ENCODE data around the gene MYO1F.
"Not testable (repeated sequence)": the region's sequence is repeated elsewhere in the genome, so short reads cannot be mapped to it uniquely, and the experiment has no call there.

MYO1F gene

DNA sequence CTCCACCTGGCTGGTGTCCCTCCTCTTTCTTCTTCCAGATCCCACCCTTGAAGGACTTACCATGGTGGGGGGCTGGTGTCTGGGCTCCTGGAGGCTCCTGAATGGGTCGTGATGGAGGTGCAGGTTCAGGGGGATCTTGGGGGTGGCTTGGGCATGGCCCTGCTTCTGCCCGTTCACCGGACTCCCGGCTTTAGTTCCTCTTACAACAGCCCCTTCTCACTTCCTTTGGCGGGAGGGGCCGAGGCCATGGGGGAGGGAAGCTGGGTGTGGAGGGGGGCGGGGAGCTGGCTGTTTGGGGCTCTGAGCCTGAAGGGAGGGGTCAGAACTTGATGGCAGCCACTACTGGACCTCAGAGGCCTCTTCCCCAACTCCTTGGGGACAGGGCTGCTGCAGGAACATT is at the start of gene MYO1F:
TSS of gene MYO1F (minus strand) at position 196 of the 400 bp plus-strand sequence. CDS start at position 63, 133 bp downstream.
- DNase-seq, result no peak

DNA sequence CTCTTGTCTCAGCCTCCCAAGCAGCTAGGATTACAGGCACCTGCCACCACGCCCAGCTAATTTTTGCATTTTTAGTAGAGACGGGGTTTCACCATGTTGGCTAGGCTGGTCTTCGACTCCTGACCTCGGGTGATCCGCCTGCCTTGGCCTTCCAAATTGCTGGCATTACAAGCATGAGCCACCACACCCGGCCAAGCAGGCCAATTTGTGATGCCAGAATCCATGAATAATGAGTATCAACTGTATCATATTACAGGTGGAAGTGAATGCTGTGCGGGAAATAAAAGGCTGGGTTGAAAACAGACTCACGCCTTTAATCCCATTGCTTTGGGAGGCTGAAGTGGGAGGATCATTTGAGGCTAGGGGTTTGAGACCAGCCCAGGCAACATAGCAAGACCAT is 49.6 kb upstream of the MYO1F start:
- no peak for DNase-seq

DNA sequence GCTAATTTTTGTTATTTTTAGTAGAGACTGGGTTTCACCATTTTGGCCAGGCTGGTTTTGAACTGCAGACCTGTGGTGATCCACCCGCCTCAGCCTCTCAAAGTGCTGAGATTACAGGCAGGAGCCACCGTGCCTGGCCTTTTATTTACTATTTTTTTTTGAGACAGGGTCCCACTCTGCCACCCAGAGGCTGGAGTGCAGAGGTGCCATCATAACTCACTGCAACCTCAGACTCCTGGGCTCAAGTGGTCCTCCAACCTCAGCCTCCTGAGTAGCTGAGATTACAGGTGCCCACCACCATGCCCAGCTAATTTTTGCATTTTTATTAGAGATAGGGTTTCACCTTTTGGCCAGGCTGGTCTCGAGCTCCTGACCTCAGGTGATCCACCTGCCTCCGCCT is 45.6 kb upstream of the MYO1F start:
- DNase-seq, result not testable (repeated sequence)

DNA sequence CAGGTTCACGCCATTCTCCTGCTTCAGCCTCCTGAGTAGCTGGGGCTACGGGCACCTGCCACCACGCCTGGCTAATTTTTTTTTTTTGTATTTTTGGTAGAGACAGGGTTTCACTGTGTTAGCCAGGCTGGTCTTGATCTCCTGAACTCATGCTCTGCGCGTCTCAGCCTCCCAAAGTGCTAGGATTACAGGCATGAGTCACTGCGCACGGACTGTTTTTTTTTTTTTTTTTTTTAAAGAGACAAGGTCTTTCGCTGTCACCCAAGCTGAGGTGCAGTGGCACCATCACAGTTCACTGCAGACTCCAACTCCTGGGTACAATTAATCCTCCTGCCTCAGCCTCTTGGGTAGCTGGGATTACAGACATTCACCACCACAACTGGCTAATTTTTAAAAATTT is 41.5 kb upstream of the MYO1F start:
- DNase-seq, result no peak

DNA sequence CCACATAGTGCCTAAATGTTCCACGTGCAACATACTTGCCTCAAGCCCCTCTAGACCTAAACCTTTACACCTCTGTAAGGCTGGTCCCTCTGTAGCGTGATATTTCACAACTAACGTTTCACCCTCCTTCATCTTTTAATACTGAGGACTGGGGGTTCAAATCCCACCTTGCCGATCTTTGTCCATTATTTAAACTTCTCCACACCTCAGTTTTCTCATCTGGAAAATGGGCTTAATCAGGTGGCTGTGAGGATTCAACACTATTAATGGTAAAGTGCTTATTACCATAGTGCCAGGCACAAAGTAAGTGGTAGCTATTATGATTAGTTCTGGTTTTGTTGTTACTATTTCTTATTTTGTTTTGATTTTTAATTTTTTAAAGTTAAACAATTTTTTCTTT is 40.7 kb upstream of the MYO1F start:
- no peak for DNase-seq

DNA sequence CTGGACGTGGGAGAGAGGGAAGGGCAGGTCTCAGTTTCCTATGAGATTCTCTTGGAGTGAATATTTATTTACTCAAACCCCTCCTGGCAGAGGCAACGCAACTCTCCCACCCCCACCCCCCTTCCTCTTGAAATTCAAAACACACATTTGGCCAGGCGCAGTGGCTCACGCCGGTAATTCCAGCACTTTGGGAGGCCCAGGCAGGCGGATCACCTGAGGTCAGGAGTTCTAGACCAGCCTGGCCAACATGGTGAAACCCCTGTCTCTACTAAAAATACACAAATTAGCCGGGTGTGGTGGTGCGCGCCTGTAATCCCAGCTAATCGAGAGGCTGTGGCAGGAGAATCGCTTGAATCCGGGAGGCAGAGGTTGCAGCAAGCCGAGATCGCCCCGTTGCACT is 40.1 kb upstream of the MYO1F start:
- DNase-seq, result not testable (repeated sequence)

DNA sequence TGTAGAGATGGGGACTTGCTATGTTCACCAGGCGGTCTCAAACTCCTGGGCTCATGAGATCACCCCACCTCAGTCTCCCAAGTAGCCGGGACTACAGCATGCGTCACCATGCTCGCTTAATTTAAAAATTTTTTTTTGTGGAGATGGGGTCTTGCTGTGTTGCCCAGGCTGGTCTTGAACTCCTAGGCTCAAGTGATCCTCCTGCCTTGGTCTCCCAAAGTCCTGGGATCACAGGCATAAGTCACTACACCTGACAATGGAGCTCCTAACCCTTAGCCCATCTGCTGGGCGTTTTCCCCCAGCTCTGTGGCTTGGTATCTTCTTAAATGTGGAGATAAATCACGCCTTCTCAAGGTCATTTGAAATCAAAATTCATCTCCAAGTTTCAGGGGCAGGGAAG is 39.6 kb upstream of the MYO1F start:
- no peak for DNase-seq

DNA sequence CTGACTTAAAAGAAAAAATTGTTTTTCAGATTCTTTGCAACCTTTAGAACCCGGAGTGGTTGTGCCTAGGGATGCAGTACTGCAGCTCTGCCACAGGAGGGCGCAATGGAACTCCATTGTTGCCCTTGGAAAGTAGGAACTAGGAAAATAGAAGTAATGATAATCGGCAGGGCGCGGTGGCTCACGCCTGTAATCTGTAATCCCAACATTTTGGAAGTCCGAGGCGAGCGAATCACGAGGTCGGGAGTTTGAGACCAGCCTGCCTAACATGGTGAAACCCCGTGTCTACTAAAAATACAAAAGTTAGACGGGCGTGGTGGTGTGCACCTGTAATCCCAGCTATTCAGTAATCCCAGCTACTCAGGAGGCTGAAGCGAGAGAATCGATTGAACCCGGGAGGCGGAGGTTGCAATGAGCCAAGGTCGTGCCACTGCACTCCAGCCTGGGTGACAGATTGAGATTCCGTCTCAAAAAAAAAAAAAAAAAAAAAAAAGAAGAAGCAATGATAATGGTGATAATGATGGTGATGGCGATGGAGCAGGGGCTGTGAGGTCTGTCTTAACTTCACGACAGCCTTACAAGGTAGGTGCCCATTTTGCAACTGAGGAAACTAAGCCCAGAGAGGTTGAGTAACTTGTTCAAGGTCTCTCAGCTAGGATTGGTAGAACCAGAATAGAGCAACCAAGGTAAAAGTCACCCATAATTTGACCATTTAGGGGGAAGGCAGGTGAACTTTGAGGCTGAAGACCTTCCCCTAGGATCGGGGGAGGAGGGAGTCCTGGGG is 38.8 kb upstream of the MYO1F start:
- DNase-seq, result peak; percentile 63

DNA sequence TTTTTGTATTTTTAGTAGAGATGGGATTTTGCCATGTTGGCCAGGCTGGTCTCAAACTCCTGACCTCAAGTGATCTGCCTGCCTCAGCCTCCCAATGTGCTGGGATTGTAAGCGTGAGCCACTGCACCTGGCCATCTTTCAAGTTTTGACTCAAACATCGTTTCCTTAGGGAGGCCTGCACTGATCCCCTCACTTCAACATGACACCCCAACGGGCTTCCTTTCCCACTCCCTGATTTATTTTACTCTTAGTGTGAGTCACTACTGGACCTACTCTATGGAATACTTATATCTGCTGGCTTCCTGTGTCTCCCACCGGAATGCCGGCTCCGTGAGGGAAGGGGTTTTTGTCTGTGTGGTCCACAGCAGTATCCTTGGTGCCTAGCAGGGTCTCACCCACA is 37.8 kb upstream of the MYO1F start:
- DNase-seq, result no peak

DNA sequence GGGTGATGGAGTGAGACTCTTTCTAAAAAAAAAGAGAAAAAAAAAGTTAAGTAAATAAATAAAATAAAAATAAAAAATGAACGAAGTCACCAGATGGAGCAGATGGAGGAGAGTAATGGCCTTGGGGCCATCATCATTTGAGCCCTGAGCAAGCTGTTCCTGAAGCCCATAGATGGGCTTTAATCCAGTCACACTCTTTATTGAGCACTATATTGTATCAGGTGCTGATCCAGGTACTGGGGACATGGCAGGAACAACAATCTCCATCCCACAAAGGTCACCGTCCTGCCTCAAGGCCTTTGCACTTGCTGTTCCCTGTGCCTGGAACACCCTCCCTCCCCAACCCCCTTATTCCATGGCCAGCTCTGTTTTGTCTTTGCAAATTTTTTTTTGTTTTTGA is 37.2 kb upstream of the MYO1F start:
- no peak for DNase-seq

DNA sequence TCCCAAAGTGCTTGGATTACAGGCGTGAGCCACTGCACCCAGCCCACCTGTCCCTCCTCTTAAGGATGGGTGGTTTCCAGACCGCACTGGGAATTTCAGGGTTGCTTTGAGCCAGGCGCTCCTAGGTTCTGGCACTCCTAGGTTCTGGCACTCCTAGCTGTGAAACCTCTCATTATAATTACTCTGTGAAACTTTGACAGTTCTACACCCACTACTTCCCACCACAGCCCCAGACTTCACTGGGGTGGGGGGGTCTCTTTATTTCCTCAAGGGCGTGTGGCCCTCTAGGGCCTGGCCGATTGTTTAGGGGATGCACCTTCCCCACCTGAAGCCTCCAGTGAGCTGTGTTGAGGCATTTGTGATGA is 35.5 kb upstream of the MYO1F start:
- DNase-seq, result no peak

DNA sequence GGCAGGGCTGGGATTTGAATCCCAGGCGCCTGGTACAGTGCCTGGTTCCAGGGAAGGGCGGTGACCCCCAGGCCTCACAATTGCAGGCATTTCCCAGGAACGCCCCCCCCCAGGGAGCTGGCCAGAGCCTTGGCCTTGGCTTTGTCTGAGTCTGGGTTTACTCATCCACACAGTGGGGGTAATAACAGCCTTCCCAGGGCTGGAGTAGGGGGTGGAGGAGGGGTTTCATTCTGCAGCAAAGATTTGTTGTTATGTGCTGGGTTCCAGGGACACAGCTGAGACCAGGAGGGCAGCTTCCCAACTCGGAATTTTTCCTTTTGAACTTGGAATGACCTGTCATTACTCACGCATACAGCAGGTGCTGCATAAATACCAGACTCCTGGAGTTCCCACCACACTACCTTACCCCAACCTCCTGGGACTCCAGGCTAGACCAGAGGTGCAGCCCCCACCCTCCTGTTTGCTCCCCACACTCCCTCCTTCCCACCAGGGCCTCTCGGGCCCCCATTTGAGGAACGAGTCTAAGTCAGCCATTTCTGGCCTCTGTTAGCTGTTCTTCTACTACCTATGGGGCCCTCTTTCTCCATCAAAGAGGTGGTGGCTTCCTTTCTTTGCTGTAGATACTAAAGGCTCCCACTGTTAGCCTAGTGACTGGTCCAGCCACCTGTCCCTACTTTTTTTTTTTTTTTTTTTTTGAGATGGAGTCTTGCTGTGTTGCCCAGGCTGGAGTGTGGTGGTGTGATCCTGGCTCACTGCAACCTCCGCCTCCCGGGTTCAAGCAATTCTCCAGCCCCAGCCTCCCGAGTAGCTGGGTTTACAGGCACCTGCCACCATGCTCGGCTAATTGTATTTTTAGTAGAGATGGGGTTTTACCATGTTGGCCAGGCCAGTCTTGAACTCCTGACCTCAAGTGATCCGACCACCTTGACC is 34.9 kb upstream of the MYO1F start:
- DNase-seq, result no peak

DNA sequence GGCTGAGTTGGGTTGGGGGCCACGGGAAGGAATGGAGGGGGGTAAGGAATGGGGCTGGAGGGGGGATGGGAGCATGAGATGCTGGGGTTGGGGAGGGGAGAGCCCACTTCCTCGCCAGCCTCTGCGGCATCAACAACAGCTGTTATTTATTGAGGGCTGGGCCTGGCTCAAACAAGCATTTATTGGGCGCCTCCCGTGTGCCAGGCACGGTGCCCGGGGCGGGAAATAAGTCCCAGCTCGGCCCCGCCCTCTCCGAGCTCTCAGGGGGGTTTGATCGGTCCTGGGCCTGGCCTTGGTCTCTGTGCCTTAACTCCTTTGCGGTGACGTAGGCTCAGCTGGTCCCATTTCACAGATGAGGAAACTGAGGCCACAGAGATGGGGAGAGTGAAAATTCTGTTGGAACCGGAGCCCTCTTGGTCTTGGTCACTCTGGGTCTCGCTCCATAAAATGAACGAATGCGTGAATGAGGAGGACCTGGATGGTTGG is 34.2 kb upstream of the MYO1F start:
- no peak for DNase-seq

DNA sequence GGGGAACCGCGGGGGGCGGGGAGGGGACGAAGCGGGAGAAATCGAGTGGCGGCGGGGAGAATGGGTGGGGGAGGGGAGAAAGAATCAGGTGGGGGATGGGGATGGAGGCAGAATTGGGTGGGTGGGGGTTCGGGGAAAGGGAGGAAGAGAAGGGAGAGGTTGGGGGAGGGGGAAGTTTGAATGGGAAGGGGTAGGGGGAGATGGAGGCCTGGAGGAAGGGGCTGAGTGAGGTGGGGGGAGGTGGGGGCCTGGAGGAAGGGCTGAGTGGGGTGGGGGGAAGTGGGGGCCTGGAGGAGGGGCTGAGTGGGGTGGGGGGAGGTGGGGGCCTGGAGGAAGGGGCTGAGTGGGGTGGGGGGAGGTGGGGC is 33.7 kb upstream of the MYO1F start:
- no peak for DNase-seq

DNA sequence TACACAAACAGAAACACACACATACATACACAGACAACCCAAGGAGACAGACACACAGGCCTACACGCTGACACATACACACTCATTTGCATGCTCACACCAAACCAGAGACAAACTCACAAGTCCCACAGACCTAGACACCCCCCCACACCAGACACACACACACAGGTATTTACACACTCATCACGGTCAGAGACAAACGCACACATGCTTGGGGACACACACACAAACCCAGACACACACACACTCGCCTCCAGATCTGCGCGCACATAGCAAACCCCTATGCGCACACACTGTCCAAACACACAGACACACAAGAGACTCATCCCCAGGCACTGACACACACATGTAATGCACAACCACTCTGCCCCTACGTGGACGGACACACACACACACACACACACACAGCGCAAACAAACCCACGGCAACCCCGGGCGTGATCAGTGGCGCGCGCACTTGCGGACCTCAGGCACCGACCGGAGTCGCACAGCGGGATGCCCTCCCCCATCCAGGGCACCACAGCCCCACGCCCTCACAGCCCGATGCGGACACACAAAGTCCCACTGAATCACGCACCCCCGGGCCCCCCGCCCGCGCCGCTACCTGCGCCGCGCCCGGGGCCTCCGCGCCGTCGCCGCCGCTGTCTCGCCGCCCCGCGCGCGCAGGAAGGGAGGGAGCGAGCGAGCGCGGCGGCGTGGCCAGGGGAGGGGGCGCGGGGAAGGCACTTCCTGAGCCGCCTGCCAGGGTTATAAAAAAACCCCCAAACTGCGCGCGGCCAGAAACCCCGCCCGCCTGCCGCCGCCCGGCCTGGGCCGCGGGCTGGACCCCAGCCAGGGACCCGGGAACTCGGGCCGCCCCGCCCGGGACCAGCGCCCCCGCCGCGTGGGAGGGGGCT is 33.0 kb upstream of the MYO1F start, which contains the start of gene ADAMTS10:
TSS of gene ADAMTS10 (minus strand) at position 675 of the 895 bp plus-strand sequence. CDS start 5,005 bp downstream, outside the sequence.
- DNase-seq, result peak; percentile 45

DNA sequence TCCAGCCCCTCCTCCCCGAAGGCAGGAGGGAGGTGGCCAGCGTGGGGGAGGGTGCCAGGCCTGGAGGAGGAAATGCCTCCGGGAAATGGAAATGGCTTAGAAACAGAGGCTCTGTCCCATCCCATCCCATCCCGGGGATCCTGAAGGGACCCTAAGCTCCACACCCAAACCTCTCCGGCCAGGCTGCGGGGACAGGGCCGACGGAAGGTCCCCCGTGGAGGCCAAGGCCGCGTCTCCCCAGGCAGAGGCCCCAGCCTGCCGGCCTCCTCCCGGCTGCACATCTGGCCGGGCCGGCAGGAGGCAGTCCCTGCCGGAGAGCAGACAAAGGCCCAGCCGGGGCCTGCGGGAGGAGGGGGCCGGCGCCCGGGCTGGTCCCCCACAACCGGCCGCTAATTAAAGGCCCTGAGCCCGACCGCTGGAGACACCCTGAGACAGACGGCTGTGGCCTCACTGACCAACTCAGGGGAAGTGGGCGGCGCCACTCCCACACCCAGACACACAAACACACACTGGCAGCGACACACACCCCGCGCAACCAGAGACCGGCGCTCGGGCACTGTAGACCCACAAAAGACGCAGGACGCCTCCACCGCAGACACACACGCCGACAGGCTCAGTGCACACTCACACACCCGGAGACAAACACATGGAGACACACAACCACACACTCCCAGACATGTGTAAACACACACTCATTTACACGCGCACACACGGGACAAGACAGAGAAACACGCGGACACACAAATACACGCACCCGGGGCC is 32.2 kb upstream of the MYO1F start:
- no peak for DNase-seq

DNA sequence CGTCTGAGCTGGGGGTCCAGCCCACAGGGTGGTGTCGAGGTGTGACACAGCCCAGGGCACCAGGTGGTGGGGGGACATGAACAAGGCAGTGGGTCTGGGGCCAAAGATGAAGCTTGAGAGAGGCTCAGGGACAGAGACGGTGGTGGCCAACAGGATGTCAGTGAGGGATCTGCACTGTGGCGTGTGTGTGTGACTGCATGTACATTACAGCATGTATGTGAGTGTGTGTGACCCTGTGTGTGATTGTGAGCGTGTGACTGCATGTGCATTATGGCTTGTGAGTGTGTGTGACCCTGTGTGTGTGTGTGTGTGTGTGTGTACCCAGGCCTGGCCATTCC is 31.7 kb upstream of the MYO1F start:
- no peak for DNase-seq

DNA sequence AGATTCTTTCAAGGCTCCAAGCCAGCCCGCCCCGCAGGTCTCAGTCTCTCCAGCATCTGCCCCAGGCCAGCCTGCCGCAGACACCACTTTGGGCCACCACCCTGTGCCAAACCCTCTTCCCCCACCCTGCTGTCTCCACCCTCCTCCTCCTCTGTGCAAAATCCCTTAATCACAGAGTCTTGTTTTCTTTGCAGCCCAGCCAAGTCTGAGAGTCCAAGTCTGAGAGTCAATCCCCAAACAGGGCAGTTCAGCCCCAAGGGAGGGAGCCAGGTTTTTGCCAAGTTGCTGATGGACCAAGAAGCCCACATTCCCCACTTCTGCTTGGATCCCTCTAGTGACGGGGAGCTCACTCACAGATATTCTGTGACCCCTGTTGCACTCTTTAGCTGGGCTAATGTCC is 30.1 kb upstream of the MYO1F start:
- no peak for DNase-seq

DNA sequence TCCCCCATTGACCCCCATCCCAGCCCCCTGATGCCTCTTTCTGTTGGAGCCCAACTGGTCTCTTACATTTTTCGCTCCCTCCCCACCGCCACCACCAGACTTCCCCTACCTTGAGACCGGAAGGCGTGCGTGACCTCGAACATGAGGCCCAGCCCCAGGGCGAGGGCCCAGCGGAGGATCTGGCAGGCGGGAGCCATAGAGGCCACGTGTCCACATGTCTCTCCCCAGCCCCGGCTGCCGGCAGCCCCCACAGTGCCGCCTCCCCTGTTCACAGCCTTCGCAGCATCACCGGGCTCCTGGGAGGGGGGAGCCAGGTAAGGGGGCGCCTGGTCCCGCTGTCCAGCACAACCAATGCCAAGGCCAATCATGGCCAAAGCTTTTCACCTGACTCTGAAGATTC is 28.3 kb upstream of the MYO1F start:
- no peak for DNase-seq

DNA sequence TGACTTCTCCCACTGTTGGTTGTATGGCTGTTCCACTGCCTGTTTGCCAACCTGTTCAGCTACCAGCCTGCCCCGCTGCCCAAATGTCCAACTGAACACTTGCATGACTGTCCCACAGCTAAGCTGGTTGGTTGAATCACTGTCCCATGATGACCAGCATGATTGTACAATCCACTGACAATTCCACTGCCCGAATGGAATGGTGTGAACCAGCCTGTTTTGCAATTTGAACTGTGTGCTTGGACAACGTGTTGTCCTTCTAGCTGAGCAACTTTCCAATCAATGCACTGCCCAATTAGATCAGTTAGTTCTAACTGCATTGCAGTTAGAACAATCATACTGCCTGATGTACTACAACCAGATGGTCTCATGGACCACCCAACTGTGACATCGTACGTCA is 24.6 kb upstream of the MYO1F start:
- DNase-seq, result no peak

DNA sequence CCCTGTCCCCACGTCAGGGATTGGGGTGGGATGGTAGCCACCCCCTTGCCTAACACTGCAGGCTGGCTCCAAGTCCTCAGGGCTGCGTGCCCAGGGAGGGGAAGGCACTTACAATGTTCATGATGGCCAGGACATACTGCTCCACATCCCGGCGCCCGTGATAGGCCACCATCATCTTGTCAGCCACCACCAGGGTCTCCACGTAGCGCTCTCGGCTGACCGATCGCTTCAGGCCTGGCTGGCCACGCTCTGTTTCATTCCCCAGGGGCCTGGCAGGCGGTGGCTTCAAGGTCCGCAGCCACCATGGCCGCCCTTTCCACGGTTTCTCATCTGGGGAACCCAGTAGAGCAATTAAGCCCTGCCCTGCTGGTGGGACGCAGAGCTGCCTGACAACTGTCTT is 23.6 kb upstream of the MYO1F start:
- no peak for DNase-seq

DNA sequence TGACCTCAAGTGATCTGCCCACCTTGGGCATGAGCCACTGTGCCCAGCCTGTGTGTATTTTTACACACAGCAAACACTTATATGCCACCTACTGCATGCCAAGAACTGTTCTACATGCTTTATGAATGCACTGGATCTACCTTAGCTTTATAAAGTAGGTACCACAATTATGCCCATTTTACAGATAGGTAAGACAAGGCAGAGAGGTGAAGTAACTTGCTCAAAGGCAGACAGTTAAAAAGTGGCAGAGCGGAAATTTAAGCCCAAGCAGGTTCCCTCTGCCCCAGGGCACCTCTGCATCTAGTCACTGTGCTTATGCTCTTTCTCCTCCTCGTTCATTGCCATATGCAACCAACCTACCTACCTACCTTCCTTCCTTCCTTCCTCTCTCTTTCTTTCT is 22.8 kb upstream of the MYO1F start:
- no peak for DNase-seq
